Measurements from ENCODE around the gene MELTF. TPM values are rescaled to one million over a fixed set of nuclear protein-coding genes. Genes with fewer than 3 reads are reported as not detected.

Gene MELTF
- polyA plus RNA-seq, 3 donors: 0.34 to 2.8 (median 0.36) TPM

DNA sequence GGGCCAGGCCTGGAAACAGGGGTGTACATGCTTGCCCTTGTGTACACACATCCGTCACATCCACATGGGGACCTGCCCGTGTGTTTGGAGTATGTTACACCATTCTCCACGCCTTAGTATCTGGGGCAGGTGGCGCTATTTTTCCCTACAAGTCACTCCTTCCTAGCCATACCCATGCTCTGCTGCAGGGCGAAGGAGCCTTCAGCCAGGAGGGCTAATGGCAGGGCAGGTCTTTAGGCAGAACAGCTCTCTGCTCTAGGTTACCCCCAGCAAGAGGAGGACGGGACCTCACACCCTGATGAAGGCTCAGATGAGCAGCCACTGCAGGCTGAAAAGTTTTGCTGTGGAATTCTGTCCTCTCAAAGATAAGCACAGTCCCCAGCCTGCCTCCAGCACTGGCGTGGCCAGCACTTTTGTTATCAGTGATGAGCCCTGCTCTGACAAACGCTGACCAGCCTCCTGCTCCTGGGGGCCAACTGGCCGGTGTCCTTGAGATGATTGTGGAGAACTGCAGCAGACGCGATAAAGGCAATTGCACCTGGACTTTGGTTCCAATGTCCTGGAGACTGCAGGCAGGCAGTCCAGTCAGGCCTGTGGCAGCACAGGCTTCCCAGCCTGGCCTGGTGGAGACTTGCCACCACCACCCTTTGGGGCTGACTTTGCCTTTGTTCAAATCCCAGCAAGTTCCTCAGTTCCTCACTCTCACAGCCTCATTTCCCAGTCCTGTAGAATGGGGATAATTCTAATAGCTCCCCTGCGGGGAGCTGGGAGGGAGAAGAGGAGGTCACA lies 41.2 kb downstream of the MELTF start:
- Histone ChIP-seq H3K27ac (ENCODE audit: low read depth in 1 of 2, low read length in 2 of 2) (no peak overlapping the region), H3K9me3 (replicated peaks in 1 of 2; ENCODE audit: control insufficient read depth in 1 of 2, insufficient read depth in 1 of 2, low read length in 2 of 2) (peaks cover 0 to under 1% of the 10 kb centered on the region in 2 donors), H3K27me3 (ENCODE audit: control insufficient read depth in 2 of 2, insufficient read depth in 2 of 2, low read length in 2 of 2) (no peaks in the 10 kb centered on the region), H3K36me3 (replicated peaks in 1 of 2; ENCODE audit: control insufficient read depth in 1 of 2, insufficient read depth in 2 of 2, low read length in 2 of 2) (no peaks in the 10 kb centered on the region), H3K4me2 (replicated peaks; ENCODE audit: extremely low read depth, low read length, poor library complexity, severe bottlenecking) (no peak overlapping the region), H3K4me3 (replicated peaks in 1 of 3; ENCODE audit: low read depth in 2 of 3, low read length in 3 of 3) (no peak overlapping the region), H4K20me1 (ENCODE audit: insufficient read depth, low read length) (no peaks in the 10 kb centered on the region), H3K79me2 (ENCODE audit: insufficient read depth, low read length) (no peaks in the 10 kb centered on the region), H3K4me1 (ENCODE audit: control insufficient read depth in 1 of 2, insufficient read depth in 2 of 2, low read length in 2 of 2) (no peaks in the 10 kb centered on the region), H3K9ac (ENCODE audit: insufficient read depth, low read length, poor library complexity, severe bottlenecking) (no peak overlapping the region), H2AFZ (ENCODE audit: insufficient read depth, low read depth, low read length, poor library complexity, severe bottlenecking) (no peak overlapping the region)
- DNase-seq: no peak
- intact Hi-C loops (cut with micrococcal nuclease): no loop called here
- Mint-ChIP-seq H3K36me3 (no peaks in the 10 kb centered on the region), H3K27ac (no peak overlapping the region), H3K4me1 (no peaks in the 10 kb centered on the region), H3K4me3 (no peak overlapping the region), H3K9me3 (peaks cover 2 to 7% (median 4%) of the 10 kb centered on the region in 7 donors), H3K27me3 (ENCODE audit: low read depth in 3 of 3) (peaks cover 2 to 4% (median 2%) of the 10 kb centered on the region in 3 donors)
- TF ChIP-seq, protein P1, sequence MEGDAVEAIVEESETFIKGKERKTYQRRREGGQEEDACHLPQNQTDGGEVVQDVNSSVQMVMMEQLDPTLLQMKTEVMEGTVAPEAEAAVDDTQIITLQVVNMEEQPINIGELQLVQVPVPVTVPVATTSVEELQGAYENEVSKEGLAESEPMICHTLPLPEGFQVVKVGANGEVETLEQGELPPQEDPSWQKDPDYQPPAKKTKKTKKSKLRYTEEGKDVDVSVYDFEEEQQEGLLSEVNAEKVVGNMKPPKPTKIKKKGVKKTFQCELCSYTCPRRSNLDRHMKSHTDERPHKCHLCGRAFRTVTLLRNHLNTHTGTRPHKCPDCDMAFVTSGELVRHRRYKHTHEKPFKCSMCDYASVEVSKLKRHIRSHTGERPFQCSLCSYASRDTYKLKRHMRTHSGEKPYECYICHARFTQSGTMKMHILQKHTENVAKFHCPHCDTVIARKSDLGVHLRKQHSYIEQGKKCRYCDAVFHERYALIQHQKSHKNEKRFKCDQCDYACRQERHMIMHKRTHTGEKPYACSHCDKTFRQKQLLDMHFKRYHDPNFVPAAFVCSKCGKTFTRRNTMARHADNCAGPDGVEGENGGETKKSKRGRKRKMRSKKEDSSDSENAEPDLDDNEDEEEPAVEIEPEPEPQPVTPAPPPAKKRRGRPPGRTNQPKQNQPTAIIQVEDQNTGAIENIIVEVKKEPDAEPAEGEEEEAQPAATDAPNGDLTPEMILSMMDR (IDR thresholded peaks at IDR 0.05): no peak
- 92% methylated on average over 8 of the region's 12 CpGs for WGBS (ENCODE audit: insufficient coverage)

DNA sequence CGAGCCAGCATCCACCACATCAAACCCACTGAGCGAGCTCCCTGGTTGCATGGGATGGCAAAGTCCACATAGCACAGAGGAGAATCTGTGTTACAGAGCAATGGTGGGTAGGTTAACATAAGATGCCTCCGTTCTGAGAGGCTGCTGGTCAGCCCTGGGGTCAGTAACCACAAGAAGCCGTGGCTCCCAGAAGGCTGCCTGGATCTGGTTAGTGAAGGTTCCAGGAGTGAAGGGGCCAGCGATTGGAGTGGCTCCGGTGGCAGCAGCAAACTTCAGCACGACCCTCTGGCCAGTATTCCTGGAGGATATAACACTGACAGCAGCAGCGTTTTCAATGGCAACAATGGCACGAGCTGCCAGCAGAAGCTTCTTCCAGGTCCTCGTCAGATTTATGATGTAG lies 42.6 kb downstream of the MELTF start:
- Histone ChIP-seq H2AFZ (ENCODE audit: insufficient read depth, low read depth, low read length, poor library complexity, severe bottlenecking) (no peak overlapping the region), H3K4me1 (ENCODE audit: control insufficient read depth in 1 of 2, insufficient read depth in 2 of 2, low read length in 2 of 2) (no peaks in the 10 kb centered on the region), H3K9ac (ENCODE audit: insufficient read depth, low read length, poor library complexity, severe bottlenecking) (no peak overlapping the region), H3K27me3 (ENCODE audit: control insufficient read depth in 2 of 2, insufficient read depth in 2 of 2, low read length in 2 of 2) (no peaks in the 10 kb centered on the region), H4K20me1 (ENCODE audit: insufficient read depth, low read length) (no peaks in the 10 kb centered on the region), H3K36me3 (replicated peaks in 1 of 2; ENCODE audit: control insufficient read depth in 1 of 2, insufficient read depth in 2 of 2, low read length in 2 of 2) (no peaks in the 10 kb centered on the region), H3K27ac (ENCODE audit: low read depth in 1 of 2, low read length in 2 of 2) (no peak overlapping the region), H3K4me3 (replicated peaks in 1 of 3; ENCODE audit: low read depth in 2 of 3, low read length in 3 of 3) (no peak overlapping the region), H3K4me2 (replicated peaks; ENCODE audit: extremely low read depth, low read length, poor library complexity, severe bottlenecking) (no peak overlapping the region), H3K79me2 (ENCODE audit: insufficient read depth, low read length) (no peaks in the 10 kb centered on the region), H3K9me3 (replicated peaks in 1 of 2; ENCODE audit: control insufficient read depth in 1 of 2, insufficient read depth in 1 of 2, low read length in 2 of 2) (peaks cover 5 to 6% of the 10 kb centered on the region in 2 donors)
- H3K4me1 Mint-ChIP-seq: no peaks in the 10 kb centered on the region
- DNase-seq: no peak
- no peaks in the 10 kb centered on the region for H3K36me3 Mint-ChIP-seq
- intact Hi-C loops (cut with micrococcal nuclease): no loop called here
- WGBS (ENCODE audit: insufficient coverage): 97% methylated on average over 8 of the region's 10 CpGs
- no peak overlapping the region for H3K27ac Mint-ChIP-seq
- TF ChIP-seq, protein P1 (IDR thresholded peaks at IDR 0.05): no peak
- peaks cover 7 to 14% (median 10%) of the 10 kb centered on the region in 7 donors for H3K9me3 Mint-ChIP-seq
- peaks cover 2 to 4% (median 2%) of the 10 kb centered on the region in 3 donors for H3K27me3 Mint-ChIP-seq (ENCODE audit: low read depth in 3 of 3)
- H3K4me3 Mint-ChIP-seq: no peak overlapping the region

All from CD14-positive monocyte (primary cell).